MCF 10A (cell line): ENCODE data around the gene INS. TPM values are rescaled to one million over a fixed set of nuclear protein-coding genes. Genes with fewer than 3 reads are reported as not detected.

Experiments used
- BruUV-seq: library from RNA; stranded (reverse); fragments of 400-500 nt; replicated peaks from 2 replicates; lab custom pipeline; 2021; lab: Mats Ljungman, UMichigan
- CTCF ChIA-PET: fragments of 300-600 bp; sonication (Branson Sonifier 250); formaldehyde crosslinking; extraction: SDS; loops from one replicate; lab custom pipeline; 2021; ENCODE audit warnings: antibody characterized with exemption, inconsistent platforms; lab: Yijun Ruan, JAX
- POLR2A ChIA-PET: fragments of 300-600, 350-650 bp; sonication (Branson Sonifier 250); formaldehyde crosslinking; extraction: SDS; loops from one replicate; lab custom pipeline; 2020; ENCODE audit warnings: antibody characterized with exemption, inconsistent platforms; lab: Yijun Ruan, JAX
- DNase-seq: peaks from one replicate; pipeline ENCODE4 v3.0.0-alpha.2; 2018; ENCODE audit not compliant: unreplicated experiment
- H3K27ac Mint-ChIP-seq: one replicate; pipeline ENCODE4 v1.8.0; 2022; ENCODE audit warnings: mild to moderate bottlenecking, low read depth, mixed read lengths; ENCODE audit not compliant: unreplicated experiment
- H3K27me3 Mint-ChIP-seq: one replicate; pipeline ENCODE4 v1.8.0; 2022; ENCODE audit warnings: mixed read lengths; ENCODE audit not compliant: insufficient read depth, unreplicated experiment
- H3K36me3 Mint-ChIP-seq: one replicate; pipeline ENCODE4 v1.8.0; 2022; ENCODE audit warnings: mild to moderate bottlenecking, moderate library complexity, mixed read lengths; ENCODE audit not compliant: insufficient read depth, unreplicated experiment
- H3K4me1 Mint-ChIP-seq: one replicate; pipeline ENCODE4 v1.8.0; 2022; ENCODE audit warnings: mixed read lengths; ENCODE audit not compliant: insufficient read depth, unreplicated experiment
- H3K4me3 Mint-ChIP-seq: one replicate; pipeline ENCODE4 v1.8.0; 2022; ENCODE audit warnings: mild to moderate bottlenecking, moderate library complexity, mixed read lengths; ENCODE audit not compliant: unreplicated experiment
- H3K9me3 Mint-ChIP-seq: one replicate; pipeline ENCODE4 v1.8.0; 2022; ENCODE audit warnings: mixed read lengths; ENCODE audit not compliant: unreplicated experiment
- intact Hi-C: fragments of 100-400 bp; cut with micrococcal nuclease; formaldehyde crosslinking; loops from 2 replicates; pipeline ENCODE4 v1.14.1; 2022
- total RNA-seq: library from RNA; stranded (reverse); gene quantifications from 2 replicates; pipeline ENCODE4 v1.2.3, GENCODE V29; 2022
- TF ChIP-seq, protein P1 (sequence below): fragments of 200-600 bp; IDR thresholded peaks from one replicate; pipeline ENCODE4 v1.8.0; 2022; ENCODE audit warnings: antibody characterized with exemption, mild to moderate bottlenecking; ENCODE audit not compliant: unreplicated experiment

INS gene
- total RNA-seq, 1 experiment from 2014 or later, result not detected

DNA sequence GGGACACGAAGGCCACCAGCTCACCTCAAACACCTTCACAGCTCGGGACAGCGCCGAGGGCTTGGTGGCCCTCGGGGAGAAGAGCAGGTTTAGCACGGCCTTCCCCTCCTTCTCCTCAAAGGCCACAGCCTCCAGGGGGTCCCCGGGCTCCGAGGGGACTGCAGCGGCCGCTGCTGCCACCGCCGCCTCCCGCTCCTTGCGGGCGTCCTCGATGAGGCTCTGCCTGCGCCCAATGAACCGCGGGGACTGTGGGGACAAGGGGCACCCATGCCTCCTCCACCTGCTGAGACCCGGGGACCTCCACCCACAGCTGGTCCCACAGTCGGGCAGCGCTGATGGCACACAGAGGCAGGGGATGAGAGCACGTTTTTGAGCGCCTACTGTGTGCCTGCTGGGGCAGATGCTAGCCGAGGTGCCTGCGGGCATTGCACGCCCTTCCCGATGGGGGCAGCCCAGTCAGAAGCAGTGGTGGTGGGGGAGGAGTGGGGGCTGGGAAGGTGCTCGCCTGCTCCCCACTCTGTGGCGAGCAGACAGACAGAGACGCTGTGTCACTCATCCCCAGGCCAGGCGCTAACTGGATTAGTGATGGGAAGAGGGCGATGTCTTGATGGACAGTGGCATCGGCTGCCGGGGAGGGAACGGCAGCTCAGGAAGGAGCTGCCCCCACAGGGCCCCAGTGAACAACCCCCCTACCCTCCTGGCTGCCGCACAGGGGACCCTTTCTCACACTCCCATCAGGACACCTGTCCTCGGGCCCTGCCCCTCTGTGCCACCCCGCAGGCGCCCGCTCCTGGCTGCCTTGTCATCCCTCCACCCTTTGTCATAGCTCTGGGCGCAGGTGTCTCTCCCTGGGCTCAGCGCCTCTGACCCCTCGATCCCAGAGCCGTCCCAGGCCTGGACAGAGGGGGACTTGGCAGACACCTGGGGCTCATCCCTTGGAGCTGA, 8.9 kb upstream of the INS start:
- CTCF ChIA-PET, result interaction anchor here (0.6 to 1.0 kb wide), 6 partner anchors 24 to 435 kb away, joined by 3 to 5 read pairs (median 3); no protein-coding TSS in a partner anchor
- Mint-ChIP-seq H3K27me3 (no peaks in the 10 kb centered on the region), H3K36me3 (no peaks in the 10 kb centered on the region)

DNA sequence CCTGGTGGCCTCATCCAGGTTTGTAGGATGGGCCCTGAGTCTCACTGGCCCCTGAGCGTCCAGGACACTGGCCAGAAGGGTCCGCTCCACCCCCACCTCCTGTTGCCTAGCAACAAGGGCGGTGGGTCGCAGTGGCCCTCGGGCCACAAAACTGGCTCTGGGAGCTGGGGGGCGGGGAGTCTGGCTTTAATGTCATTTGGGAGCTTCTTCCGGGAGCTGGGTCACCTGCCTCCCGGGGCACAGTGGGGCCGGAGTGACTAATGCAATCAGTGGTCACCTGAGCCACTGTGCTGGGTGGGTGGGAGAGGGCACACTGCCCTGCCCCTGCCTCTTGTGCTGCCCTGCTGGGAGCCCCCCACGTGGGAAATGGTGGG, 8.0 kb upstream of the INS start:
- no peak for DNase-seq
- TF ChIP-seq, protein P1, sequence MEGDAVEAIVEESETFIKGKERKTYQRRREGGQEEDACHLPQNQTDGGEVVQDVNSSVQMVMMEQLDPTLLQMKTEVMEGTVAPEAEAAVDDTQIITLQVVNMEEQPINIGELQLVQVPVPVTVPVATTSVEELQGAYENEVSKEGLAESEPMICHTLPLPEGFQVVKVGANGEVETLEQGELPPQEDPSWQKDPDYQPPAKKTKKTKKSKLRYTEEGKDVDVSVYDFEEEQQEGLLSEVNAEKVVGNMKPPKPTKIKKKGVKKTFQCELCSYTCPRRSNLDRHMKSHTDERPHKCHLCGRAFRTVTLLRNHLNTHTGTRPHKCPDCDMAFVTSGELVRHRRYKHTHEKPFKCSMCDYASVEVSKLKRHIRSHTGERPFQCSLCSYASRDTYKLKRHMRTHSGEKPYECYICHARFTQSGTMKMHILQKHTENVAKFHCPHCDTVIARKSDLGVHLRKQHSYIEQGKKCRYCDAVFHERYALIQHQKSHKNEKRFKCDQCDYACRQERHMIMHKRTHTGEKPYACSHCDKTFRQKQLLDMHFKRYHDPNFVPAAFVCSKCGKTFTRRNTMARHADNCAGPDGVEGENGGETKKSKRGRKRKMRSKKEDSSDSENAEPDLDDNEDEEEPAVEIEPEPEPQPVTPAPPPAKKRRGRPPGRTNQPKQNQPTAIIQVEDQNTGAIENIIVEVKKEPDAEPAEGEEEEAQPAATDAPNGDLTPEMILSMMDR, result no peak
- H3K27me3 Mint-ChIP-seq, result no peaks in the 10 kb centered on the region
- no peaks in the 10 kb centered on the region for H3K4me1 Mint-ChIP-seq
- intact Hi-C loops, result no loop called here
- no peak overlapping the region for H3K27ac Mint-ChIP-seq
- no peaks in the 10 kb centered on the region for H3K9me3 Mint-ChIP-seq
- ChIA-PET CTCF (interaction anchor here (1.0 kb wide), 1 partner anchor 26 kb away, joined by 3 read pairs; no protein-coding TSS in a partner anchor), POLR2A (no interaction called here)
- H3K4me3 Mint-ChIP-seq, result no peak overlapping the region
- no peaks in the 10 kb centered on the region for H3K36me3 Mint-ChIP-seq
- no TSS peak for BruUV-seq

More for the DNA sequence above, 8.9 kb upstream of the INS start:
- no TSS peak for BruUV-seq
- POLR2A ChIA-PET, result interaction anchor here (0.8 kb wide), 1 partner anchor 602 kb away, joined by 5 read pairs; no protein-coding TSS in a partner anchor
- Mint-ChIP-seq H3K27ac (no peak overlapping the region), H3K4me3 (no peak overlapping the region), H3K4me1 (no peaks in the 10 kb centered on the region), H3K9me3 (no peaks in the 10 kb centered on the region)
- no peak for DNase-seq
- intact Hi-C loops, result no loop called here
- TF ChIP-seq, protein P1, result no peak

DNA sequence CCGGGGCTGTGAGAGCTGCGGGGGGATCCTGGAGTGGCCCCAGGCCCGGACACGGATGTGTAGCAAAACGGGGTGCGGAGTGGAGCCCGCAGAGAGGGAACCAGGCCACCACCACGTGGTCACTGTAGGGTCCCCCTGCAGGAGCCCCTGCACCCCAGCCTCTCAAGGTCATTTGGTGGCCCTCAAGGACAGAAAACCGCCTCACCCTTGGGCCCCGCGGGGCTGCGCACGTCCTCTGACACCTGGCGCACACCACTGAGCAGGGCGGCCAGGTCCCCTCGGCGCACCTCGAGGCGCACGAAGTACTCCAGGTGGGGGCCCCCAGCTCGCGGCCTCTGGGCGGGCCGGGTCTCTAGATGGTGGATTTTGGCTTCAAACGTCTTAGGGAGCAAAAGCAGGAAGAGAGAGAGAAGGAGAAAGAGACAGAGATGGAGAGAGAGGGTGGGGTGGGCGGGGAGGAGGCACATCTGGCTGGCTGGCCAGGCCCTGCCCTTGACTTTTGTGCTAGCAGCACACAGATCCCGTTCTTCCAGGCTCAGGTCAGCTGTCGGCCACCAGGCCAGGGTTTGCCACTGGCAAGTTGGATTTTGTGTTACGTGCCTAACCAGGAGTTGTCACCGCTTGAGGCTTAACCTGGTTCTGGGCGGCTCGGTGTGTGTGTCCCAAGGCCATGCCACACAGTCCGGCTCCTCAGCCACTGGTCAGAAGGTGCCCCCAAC, 7.4 kb upstream of the INS start:
- TF ChIP-seq, protein P1, result no peak
- Mint-ChIP-seq H3K4me3 (no peak overlapping the region), H3K27ac (no peak overlapping the region), H3K36me3 (no peaks in the 10 kb centered on the region), H3K27me3 (no peaks in the 10 kb centered on the region), H3K4me1 (no peaks in the 10 kb centered on the region), H3K9me3 (no peaks in the 10 kb centered on the region)
- no TSS peak for BruUV-seq
- no peak for DNase-seq
- intact Hi-C loops, result no loop called here
- ChIA-PET CTCF (interaction anchor here (1.0 kb wide), 4 partner anchors 18 to 253 kb away, joined by 3 to 7 read pairs (median 3); no protein-coding TSS in a partner anchor), POLR2A (interaction anchor here (0.7 kb wide), 1 partner anchor 190 kb away, joined by 3 read pairs; no protein-coding TSS in a partner anchor)
